Activated CD8-positive, alpha-beta T cell treated with anti-CD3 and anti-CD28 coated beads, Interleukin-2, amount 10 ng/mL, durations not matched to agents 7 days and 5 days (primary cell): ENCODE measurements around the gene ITM2B. TPM values are rescaled to one million over a fixed set of nuclear protein-coding genes. Genes with fewer than 3 reads are reported as not detected.

Experiments
- ATAC-seq: fragments of 150-1000 bp; cut with Tn5 transposase; one replicate; pipeline ENCODE4 v1.10.0; 2021; ENCODE audit warnings: moderate library complexity
- CTCF ChIA-PET: fragments of 350-600 bp; sonication (Branson Sonifier 250); formaldehyde crosslinking; loops from one replicate; lab custom pipeline; 2021; ENCODE audit warnings: antibody characterized with exemption; lab: Charles Lee
- POLR2A ChIA-PET: fragments of 350-600 bp; sonication (Branson Sonifier 250); formaldehyde crosslinking; loops from one replicate; lab custom pipeline; 2021; ENCODE audit warnings: antibody characterized with exemption; lab: Charles Lee
- DNase-seq: peaks from one replicate; pipeline ENCODE4 v3.0.0-alpha.2; 2020
- H3K27ac Mint-ChIP-seq: one replicate; pipeline ENCODE4 v1.8.0; 2021; ENCODE audit warnings: mild to moderate bottlenecking, mixed read lengths
- H3K27me3 Mint-ChIP-seq: one replicate; pipeline ENCODE4 v1.8.0; 2021; ENCODE audit warnings: low read depth, mixed read lengths
- H3K36me3 Mint-ChIP-seq: one replicate; pipeline ENCODE4 v1.8.0; 2021; ENCODE audit warnings: low read depth, mixed read lengths
- H3K4me1 Mint-ChIP-seq: one replicate; pipeline ENCODE4 v1.8.0; 2021; ENCODE audit warnings: low read depth, mixed read lengths
- H3K4me3 Mint-ChIP-seq: one replicate; pipeline ENCODE4 v1.8.0; 2021; ENCODE audit warnings: mild to moderate bottlenecking, mixed read lengths
- H3K9me3 Mint-ChIP-seq: one replicate; pipeline ENCODE4 v1.8.0; 2022; ENCODE audit warnings: mixed read lengths; ENCODE audit not compliant: insufficient read depth
- total RNA-seq, 2 experiments: library from RNA; stranded (reverse); gene quantifications; one replicate each; pipeline ENCODE4 v1.2.3, GENCODE V29; 2021

ITM2B gene
- total RNA-seq, 2 experiments from 2014 or later: 243 to 244 TPM

- POLR2A ChIA-PET: no interaction called here
- no peaks in the 10 kb centered on the region for H3K9me3 Mint-ChIP-seq
- peaks cover 58% of the 10 kb centered on the region for H3K36me3 Mint-ChIP-seq
- CTCF ChIA-PET: interaction anchor here (1.4 kb wide), 1 partner anchor 194 kb away, joined by 3 read pairs; no protein-coding TSS in a partner anchor
- no peaks in the 10 kb centered on the region for H3K27me3 Mint-ChIP-seq
- H3K4me1 Mint-ChIP-seq: peaks cover 20% of the 10 kb centered on the region
- no peak for ATAC-seq
- no peak overlapping the region for H3K4me3 Mint-ChIP-seq
- H3K27ac Mint-ChIP-seq: no peak overlapping the region
- DNase-seq: no peak
These were observed 78.2 kb downstream of the ITM2B start for GRCh38 chr13:48311223-48311622.

- H3K9me3 Mint-ChIP-seq: no peaks in the 10 kb centered on the region
- ChIA-PET CTCF (interaction anchor here (2.1 kb wide), 1 partner anchor 18 kb away, joined by 6 read pairs; no protein-coding TSS in a partner anchor), POLR2A (no interaction called here)
- ATAC-seq (no peak), DNase-seq (no peak)
- H3K36me3 Mint-ChIP-seq: peaks cover 77% of the 10 kb centered on the region
- H3K27ac Mint-ChIP-seq: no peak overlapping the region
- H3K4me1 Mint-ChIP-seq: peaks cover 37% of the 10 kb centered on the region
- no peaks in the 10 kb centered on the region for H3K27me3 Mint-ChIP-seq
- no peak overlapping the region for H3K4me3 Mint-ChIP-seq
These were observed 83.1 kb downstream of the ITM2B start for GRCh38 chr13:48315969-48316650.

- no peak overlapping the region for H3K27ac Mint-ChIP-seq
- ChIA-PET POLR2A (interaction anchor here (0.6 to 0.7 kb wide), 2 partner anchors 127 to 130 kb away, joined by 3 read pairs; no protein-coding TSS in a partner anchor), CTCF (no interaction called here)
- H3K4me3 Mint-ChIP-seq: no peak overlapping the region
- DNase-seq (no peak), ATAC-seq (no peak)
- H3K9me3 Mint-ChIP-seq: peaks cover 3% of the 10 kb centered on the region
- H3K36me3 Mint-ChIP-seq: peaks cover 81% of the 10 kb centered on the region
- no peaks in the 10 kb centered on the region for H3K27me3 Mint-ChIP-seq
- peaks cover 39% of the 10 kb centered on the region for H3K4me1 Mint-ChIP-seq
These were observed 84.0 kb downstream of the ITM2B start for GRCh38 chr13:48316826-48317510.

GRCh38 chr13:48317511-48318376, 84.7 kb downstream of the ITM2B start:
- peak overlapping the region; percentile 28 for H3K4me3 Mint-ChIP-seq
- H3K36me3 Mint-ChIP-seq: peaks cover 83% of the 10 kb centered on the region

GRCh38 chr13:48318377-48318811, 85.4 kb downstream of the ITM2B start:
- Mint-ChIP-seq H3K36me3 (peaks cover 82% of the 10 kb centered on the region), H3K4me1 (peaks cover 33% of the 10 kb centered on the region)

More at GRCh38 chr13:48317511-48318376, 84.7 kb downstream of the ITM2B start:
- DNase-seq: no peak
- Mint-ChIP-seq H3K4me1 (peaks cover 38% of the 10 kb centered on the region), H3K9me3 (peaks cover 10% of the 10 kb centered on the region), H3K27ac (no peak overlapping the region), H3K27me3 (no peaks in the 10 kb centered on the region)
- no peak for ATAC-seq
- ChIA-PET POLR2A (interaction anchor here (1.1 to 1.6 kb wide), 2 partner anchors 8 to 15 kb away, joined by 3 to 4 read pairs; no protein-coding TSS in a partner anchor), CTCF (no interaction called here)

GRCh38 chr13:48318821-48319511, 86.0 kb downstream of the ITM2B start:
- H3K36me3 Mint-ChIP-seq: peaks cover 81% of the 10 kb centered on the region

More at GRCh38 chr13:48318377-48318811, 85.4 kb downstream of the ITM2B start:
- no peak for ATAC-seq
- ChIA-PET POLR2A (interaction anchor here (0.6 to 1.6 kb wide), 3 partner anchors 8 to 16 kb away, joined by 3 to 4 read pairs (median 3); no protein-coding TSS in a partner anchor), CTCF (interaction anchor here (0.6 kb wide), 1 partner anchor 97 kb away, joined by 3 read pairs; no protein-coding TSS in a partner anchor)
- no peak for DNase-seq
- no peaks in the 10 kb centered on the region for H3K27me3 Mint-ChIP-seq
- peak overlapping the region; percentile 81 for H3K27ac Mint-ChIP-seq
- H3K9me3 Mint-ChIP-seq: peaks cover 17% of the 10 kb centered on the region
- H3K4me3 Mint-ChIP-seq: peak overlapping the region; percentile 68

More at GRCh38 chr13:48318821-48319511, 86.0 kb downstream of the ITM2B start:
- ChIA-PET POLR2A (interaction anchor here (0.6 to 1.6 kb wide), 3 partner anchors 9 to 16 kb away, joined by 3 to 4 read pairs (median 3); no protein-coding TSS in a partner anchor), CTCF (interaction anchor here (0.6 to 0.8 kb wide), 2 partner anchors 97 to 192 kb away, joined by 3 read pairs; no protein-coding TSS in a partner anchor)
- Mint-ChIP-seq H3K4me3 (peak overlapping the region; percentile 68), H3K9me3 (peaks cover 18% of the 10 kb centered on the region), H3K27ac (peak overlapping the region; percentile 81), H3K4me1 (peaks cover 33% of the 10 kb centered on the region), H3K27me3 (no peaks in the 10 kb centered on the region)
- DNase-seq: peak; percentile 24
- ATAC-seq: peak; percentile 58

Other genes with a start within 250 kb of the ITM2B start
- 10 to 100 TPM; 42.1 to 44.2 TPM for gene SUCLA2, start 231.9 kb upstream of the ITM2B start, total RNA-seq
- gene NUDT15, start 195.5 kb upstream of the ITM2B start, total RNA-seq: 10 to 100 TPM; 15.4 to 15.7 TPM
- 10 to 100 TPM; 65.3 to 65.5 TPM for gene MED4, start 138.1 kb upstream of the ITM2B start, total RNA-seq
- gene RB1, start 70.5 kb downstream of the ITM2B start, total RNA-seq: 10 to 100 TPM; 61.7 to 64.6 TPM
- 10 to 100 TPM; 47.6 to 50.3 TPM for gene LPAR6, start 179.9 kb downstream of the ITM2B start, total RNA-seq